Neural cell (in vitro differentiated cells): Measurements from ENCODE around the gene HMCN2.

ENCODE experiments used
- EZH2 ChIP-seq: fragments of 200-600, 300-800 bp; shearing (Covaris generic), sonication (generic); IDR thresholded peaks from 2 replicates; pipeline ENCODE4 v1.6.1; 2014; ENCODE audit warnings: antibody characterized with exemption, low read length, borderline replicate concordance, mild to moderate bottlenecking; ENCODE audit not compliant: insufficient read depth, poor library complexity, severe bottlenecking
- SMC3 ChIP-seq: fragments of 450-650 bp; conservative IDR thresholded peaks from 2 replicates; pipeline ENCODE4 v1.6.1; 2014; ENCODE audit warnings: antibody characterized with exemption, mild to moderate bottlenecking, moderate library complexity; ENCODE audit not compliant: poor library complexity
- TF ChIP-seq, protein P1 (sequence below): fragments of 450-650 bp; IDR thresholded peaks from 2 replicates; pipeline ENCODE4 v1.5.1; 2014; ENCODE audit warnings: antibody characterized with exemption, mild to moderate bottlenecking, moderate library complexity; ENCODE audit not compliant: poor library complexity, severe bottlenecking

DNA sequence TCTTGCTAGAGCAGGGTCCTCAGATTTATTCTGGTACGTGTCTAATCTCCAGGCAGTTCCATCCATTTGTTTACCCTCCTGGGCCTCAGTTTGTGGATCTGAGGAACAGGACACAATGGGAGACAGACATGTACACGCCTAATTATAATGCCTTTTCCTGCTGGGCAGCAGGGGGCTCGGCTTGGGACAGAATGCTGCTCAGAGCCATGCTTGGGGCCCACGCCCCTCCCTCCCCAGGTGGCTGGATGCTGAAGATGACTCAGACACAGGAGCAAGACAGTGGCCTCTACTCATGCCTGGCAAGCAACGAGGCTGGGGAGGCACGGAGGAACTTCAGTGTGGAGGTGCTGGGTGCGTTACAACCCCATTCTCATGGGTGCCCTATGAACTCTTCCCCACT, 106.5 kb downstream of the HMCN2 start:
- TF ChIP-seq, protein P1, sequence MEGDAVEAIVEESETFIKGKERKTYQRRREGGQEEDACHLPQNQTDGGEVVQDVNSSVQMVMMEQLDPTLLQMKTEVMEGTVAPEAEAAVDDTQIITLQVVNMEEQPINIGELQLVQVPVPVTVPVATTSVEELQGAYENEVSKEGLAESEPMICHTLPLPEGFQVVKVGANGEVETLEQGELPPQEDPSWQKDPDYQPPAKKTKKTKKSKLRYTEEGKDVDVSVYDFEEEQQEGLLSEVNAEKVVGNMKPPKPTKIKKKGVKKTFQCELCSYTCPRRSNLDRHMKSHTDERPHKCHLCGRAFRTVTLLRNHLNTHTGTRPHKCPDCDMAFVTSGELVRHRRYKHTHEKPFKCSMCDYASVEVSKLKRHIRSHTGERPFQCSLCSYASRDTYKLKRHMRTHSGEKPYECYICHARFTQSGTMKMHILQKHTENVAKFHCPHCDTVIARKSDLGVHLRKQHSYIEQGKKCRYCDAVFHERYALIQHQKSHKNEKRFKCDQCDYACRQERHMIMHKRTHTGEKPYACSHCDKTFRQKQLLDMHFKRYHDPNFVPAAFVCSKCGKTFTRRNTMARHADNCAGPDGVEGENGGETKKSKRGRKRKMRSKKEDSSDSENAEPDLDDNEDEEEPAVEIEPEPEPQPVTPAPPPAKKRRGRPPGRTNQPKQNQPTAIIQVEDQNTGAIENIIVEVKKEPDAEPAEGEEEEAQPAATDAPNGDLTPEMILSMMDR = no peak
- no peak for TF ChIP-seq SMC3
- no peak for TF ChIP-seq EZH2
